Endothelial cell of umbilical vein (primary cell): ENCODE measurements around the gene TSR1. TPM values are rescaled to one million over a fixed set of nuclear protein-coding genes. Genes with fewer than 3 reads are reported as not detected.

Experiments
- BruUV-seq: library from RNA; stranded (reverse); fragments of 400-500 nt; replicated peaks from 2 replicates; lab custom pipeline; 2021; lab: Mats Ljungman, UMichigan
- CTCF ChIA-PET: fragments of 300-600, 350-600 bp; sonication (Branson Sonifier 250); formaldehyde crosslinking; loops from one replicate; lab custom pipeline; 2021; ENCODE audit warnings: antibody characterized with exemption, inconsistent platforms; lab: Charles Lee
- POLR2A ChIA-PET: fragments of 300-600, 350-600 bp; sonication (Branson Sonifier 250); formaldehyde crosslinking; loops from one replicate; lab custom pipeline; 2021; ENCODE audit warnings: antibody characterized with exemption, inconsistent platforms; lab: Charles Lee
- DNase-seq: peaks from one replicate; pipeline ENCODE4 v3.0.0-alpha.2; 2011; ENCODE audit warnings: low read depth, low spot score
- FAIRE-seq: peaks from 2 replicates; lab custom pipeline; 2011; peaks lifted over from hg19 to GRCh38; lab: Jason Lieb, UNC
- H2AFZ ChIP-seq: 2 replicates; pipeline ENCODE4 v1.6.0; 2012; ENCODE audit warnings: low read depth, low read length, control low read depth, inconsistent platforms
- H3K27ac ChIP-seq: 2 replicates; pipeline ENCODE4 v1.5.1; 2011; ENCODE audit warnings: low read depth, mild to moderate bottlenecking, control low read depth, low read length, moderate library complexity; ENCODE audit not compliant: insufficient read depth
- H3K27me3 ChIP-seq, 2 experiments: 2 replicates each; pipeline versions ENCODE4 v1.6.0 to v1.6.1; 2011; ENCODE audit warnings: low read length in 2 of 2, mixed read lengths in 1 of 2; ENCODE audit not compliant: control insufficient read depth in 2 of 2, insufficient read depth in 2 of 2
- H3K36me3 ChIP-seq, 2 experiments: 2 replicates in 1 of 2; 3 replicates in 1 of 2; pipeline ENCODE4 v1.5.1; 2011; ENCODE audit warnings: low read length in 2 of 2, mild to moderate bottlenecking in 1 of 2, moderate library complexity in 1 of 2; ENCODE audit not compliant: control insufficient read depth in 2 of 2, insufficient read depth in 2 of 2; ENCODE audit errors: extremely low read depth in 1 of 2
- H3K4me1 ChIP-seq: 3 replicates; pipeline ENCODE4 v1.5.1; 2011; ENCODE audit warnings: mild to moderate bottlenecking, low read length; ENCODE audit not compliant: control insufficient read depth, insufficient read depth; ENCODE audit errors: extremely low read depth
- H3K4me2 ChIP-seq: 2 replicates; pipeline ENCODE4 v1.6.1; 2011; ENCODE audit warnings: low read length, control low read depth, mixed read lengths; ENCODE audit not compliant: insufficient read depth
- H3K4me3 ChIP-seq, 3 experiments: fragments of 200-600 bp in 1 of 3; sonication (generic), shearing (Covaris generic) in 1 of 3; replicated peaks in 1 of 3; 2 replicates each; pipeline ENCODE4 v1.5.1; 2011 to 2016; ENCODE audit warnings: control low read depth in 3 of 3, low read length in 3 of 3, mild to moderate bottlenecking in 2 of 3, inconsistent platforms in 1 of 3, low read depth in 1 of 3, moderate library complexity in 1 of 3; ENCODE audit not compliant: insufficient read depth in 1 of 3
- H3K79me2 ChIP-seq: 2 replicates; pipeline ENCODE4 v1.6.0; 2012; ENCODE audit warnings: low read length, inconsistent platforms; ENCODE audit not compliant: control insufficient read depth, insufficient read depth
- H3K9ac ChIP-seq: replicated peaks from 2 replicates; pipeline ENCODE3; 2011; ENCODE audit warnings: low read length, control low read depth; ENCODE audit not compliant: insufficient read depth; ENCODE audit errors: extremely low read depth
- H3K9me1 ChIP-seq: replicated peaks from 3 replicates; pipeline ENCODE4 v1.6.0; 2011; ENCODE audit warnings: mild to moderate bottlenecking, low read length; ENCODE audit not compliant: control insufficient read depth, insufficient read depth; ENCODE audit errors: extremely low read depth
- H3K9me3 ChIP-seq: replicated peaks from 2 replicates; pipeline ENCODE4 v1.5.1; 2012; ENCODE audit warnings: low read length, inconsistent platforms; ENCODE audit not compliant: control insufficient read depth, insufficient read depth
- H4K20me1 ChIP-seq: replicated peaks from 2 replicates; pipeline ENCODE3; 2011; ENCODE audit warnings: mild to moderate bottlenecking, low read length; ENCODE audit not compliant: control insufficient read depth, insufficient read depth; ENCODE audit errors: extremely low read depth
- EZH2 ChIP-seq: IDR thresholded peaks from 2 replicates; pipeline ENCODE4 v1.6.1; 2012; ENCODE audit warnings: borderline replicate concordance, low read depth, mild to moderate bottlenecking, moderate library complexity, low read length, inconsistent platforms; ENCODE audit not compliant: severe bottlenecking
- FOS ChIP-seq: IDR thresholded peaks from 2 replicates; pipeline ENCODE4 v1.6.1; 2011; ENCODE audit warnings: mild to moderate bottlenecking, low read length, moderate library complexity, borderline replicate concordance; ENCODE audit not compliant: insufficient read depth
- GATA2 ChIP-seq: IDR thresholded peaks from 2 replicates; pipeline ENCODE4 v1.7.0; 2011; ENCODE audit warnings: low read depth, mild to moderate bottlenecking, moderate library complexity, mixed read lengths, low read length; ENCODE audit not compliant: insufficient read length, insufficient read depth
- JUN ChIP-seq: IDR thresholded peaks from 2 replicates; pipeline ENCODE4 v1.6.1; 2011; ENCODE audit warnings: borderline replicate concordance, low read depth; ENCODE audit not compliant: insufficient read length, insufficient read depth
- MAX ChIP-seq: IDR thresholded peaks from 2 replicates; pipeline ENCODE4 v1.6.1; 2011; ENCODE audit not compliant: insufficient read depth, insufficient read length
- MYC ChIP-seq: IDR thresholded peaks from one replicate; pipeline ENCODE4 v1.6.1; 2011; ENCODE audit warnings: mild to moderate bottlenecking, low read depth, low read length
- POLR2A ChIP-seq: IDR thresholded peaks from 2 replicates; pipeline ENCODE4 v1.6.1; 2012; ENCODE audit warnings: low read depth, mild to moderate bottlenecking, control low read depth, low read length
- POLR2AphosphoS5 ChIP-seq: IDR thresholded peaks from 2 replicates; pipeline ENCODE4 v1.6.1; 2012; ENCODE audit warnings: low read depth, mild to moderate bottlenecking, control low read depth, low read length, moderate library complexity; ENCODE audit not compliant: insufficient read depth
- dilution Hi-C: fragments of 300-500 bp; cut with MboI; formaldehyde crosslinking; loops from one replicate; pipeline ENCODE4 v1.15.0; 2019; ENCODE audit warnings: low sequenced_read_pairs; ENCODE audit not compliant: extremely low pct_ligation_motif_present
- intact Hi-C: fragments of 100-400 bp; cut with micrococcal nuclease; formaldehyde crosslinking; loops from one replicate; pipeline ENCODE4 v1.10.0; 2022
- polyA plus RNA-seq, 4 experiments: library from polyadenylated mRNA; depleted of rRNA in 3 of 4; stranded (reverse) in 3 of 4; unstranded in 1 of 4; fragments of >200 nt; gene quantifications; 2 replicates each; pipeline versions ENCODE4 v1.2.1 to v1.2.3, GENCODE V29; 2011 to 2012; ENCODE audit warnings: missing spikeins in 1 of 4
- total RNA-seq: library from RNA; stranded (reverse); gene quantifications from 2 replicates; pipeline ENCODE4 v1.2.3, GENCODE V29; 2021
- TF ChIP-seq, protein P1 (sequence below), 2 donors: IDR thresholded peaks; 1 replicate in 1 of 2; 2 replicates in 1 of 2; pipeline ENCODE4 v1.5.1; 2011; ENCODE audit warnings: low read length in 2 of 2, mild to moderate bottlenecking in 2 of 2, moderate library complexity in 2 of 2, control low read depth in 1 of 2, inconsistent platforms in 1 of 2, low read depth in 1 of 2; ENCODE audit not compliant: insufficient read depth in 1 of 2; ENCODE audit errors: extremely low read depth in 1 of 2

The TSR1 gene
- total and polyA plus RNA-seq, 2 donors (not counting 3 experiments of a cell fraction or from before 2014, with no cell fraction given) = 6.2 to 39.9 TPM

- FAIRE-seq (no peak), DNase-seq (no peak)
- ChIA-PET CTCF (interaction anchor here (15.2 kb wide), 1 partner anchor 35 kb away, joined by 909 read pairs; no protein-coding TSS in a partner anchor), POLR2A (no interaction called here)
- intact Hi-C loops (no loop called here), dilution Hi-C loops (no loop called here)
- no peaks in the 10 kb centered on the region for H3K79me2 ChIP-seq
- H3K9me1 ChIP-seq = no peaks in the 10 kb centered on the region
- H3K27me3 ChIP-seq = no peaks in the 10 kb centered on the region
- TF ChIP-seq MYC (no peak), POLR2A (no peak), POLR2AphosphoS5 (no peak), MAX (no peak), JUN (no peak), FOS (no peak), EZH2 (no peak), GATA2 (no peak)
- TF ChIP-seq, protein P1, sequence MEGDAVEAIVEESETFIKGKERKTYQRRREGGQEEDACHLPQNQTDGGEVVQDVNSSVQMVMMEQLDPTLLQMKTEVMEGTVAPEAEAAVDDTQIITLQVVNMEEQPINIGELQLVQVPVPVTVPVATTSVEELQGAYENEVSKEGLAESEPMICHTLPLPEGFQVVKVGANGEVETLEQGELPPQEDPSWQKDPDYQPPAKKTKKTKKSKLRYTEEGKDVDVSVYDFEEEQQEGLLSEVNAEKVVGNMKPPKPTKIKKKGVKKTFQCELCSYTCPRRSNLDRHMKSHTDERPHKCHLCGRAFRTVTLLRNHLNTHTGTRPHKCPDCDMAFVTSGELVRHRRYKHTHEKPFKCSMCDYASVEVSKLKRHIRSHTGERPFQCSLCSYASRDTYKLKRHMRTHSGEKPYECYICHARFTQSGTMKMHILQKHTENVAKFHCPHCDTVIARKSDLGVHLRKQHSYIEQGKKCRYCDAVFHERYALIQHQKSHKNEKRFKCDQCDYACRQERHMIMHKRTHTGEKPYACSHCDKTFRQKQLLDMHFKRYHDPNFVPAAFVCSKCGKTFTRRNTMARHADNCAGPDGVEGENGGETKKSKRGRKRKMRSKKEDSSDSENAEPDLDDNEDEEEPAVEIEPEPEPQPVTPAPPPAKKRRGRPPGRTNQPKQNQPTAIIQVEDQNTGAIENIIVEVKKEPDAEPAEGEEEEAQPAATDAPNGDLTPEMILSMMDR (IDR thresholded peaks at IDR 0.05; ENCODE audit: extremely low read depth in 1 of 2, insufficient read depth in 1 of 2, low read depth in 1 of 2, low read length in 2 of 2) = no peak
- H3K27ac ChIP-seq = no peak overlapping the region
- no peaks in the 10 kb centered on the region for H4K20me1 ChIP-seq
- no peak overlapping the region for H2AFZ ChIP-seq
- no peak overlapping the region for H3K4me2 ChIP-seq
- no TSS peak for BruUV-seq
- H3K9ac ChIP-seq = no peak overlapping the region
- no peak overlapping the region for H3K4me3 ChIP-seq
- no peaks in the 10 kb centered on the region for H3K4me1 ChIP-seq
- peaks cover 0 to 25% of the 10 kb centered on the region in 2 experiments for H3K36me3 ChIP-seq
- no peaks in the 10 kb centered on the region for H3K9me3 ChIP-seq
Measured at GRCh38 chr17:2379489-2380225, 43.4 kb upstream of the TSR1 start.
